ENCODE measurements around the gene PRUNE1. TPM values are rescaled to one million over a fixed set of nuclear protein-coding genes. Genes with fewer than 3 reads are reported as not detected.

PRUNE1 gene
- total RNA-seq, 4 donors from 2014 or later, result 16.5 to 24.2 (median 20.4) TPM

DNA sequence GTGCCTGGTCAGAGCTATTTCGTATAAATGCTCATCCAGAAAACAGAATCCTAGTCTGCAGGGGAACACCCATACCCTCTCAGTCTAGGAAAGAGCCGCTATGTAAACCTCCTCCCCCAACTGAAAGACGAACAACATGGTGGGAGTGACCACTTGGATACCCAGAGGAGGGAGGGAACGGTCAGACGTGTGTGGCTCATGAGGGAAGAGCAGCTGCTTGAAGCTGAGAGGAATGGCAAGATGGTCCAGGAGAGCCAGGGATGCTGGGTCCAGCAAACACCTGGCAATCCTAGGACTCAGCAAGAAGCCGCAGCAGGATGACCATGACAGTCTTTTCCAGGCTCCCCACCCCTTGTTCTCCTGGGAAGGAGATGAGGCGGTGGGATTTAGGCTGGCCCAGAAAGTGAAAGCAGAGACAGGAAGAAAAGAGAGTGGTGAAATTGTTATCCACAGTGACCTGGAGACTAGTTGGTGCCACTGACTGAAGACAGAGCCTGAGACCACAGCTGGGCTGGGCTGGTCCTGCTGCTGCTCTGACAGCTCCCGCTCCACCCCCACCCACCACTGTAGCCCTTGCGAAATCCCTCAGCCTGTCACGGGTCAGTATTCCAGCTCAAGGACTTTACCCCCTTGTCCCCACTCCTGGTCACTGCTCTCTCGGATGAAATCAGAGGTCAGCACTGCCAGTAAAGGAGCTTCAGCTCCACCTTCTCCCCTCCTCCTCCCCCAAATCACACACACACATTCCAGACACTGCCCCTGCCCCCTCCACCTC lies 37.3 kb upstream of the PRUNE1 start:
- H3K9me3 ChIP-seq, result no peaks in the 10 kb centered on the region
- TF ChIP-seq EP300 (IDR thresholded peaks at IDR 0.05), result no peak
- TF ChIP-seq POLR2A (IDR thresholded peaks at IDR 0.05), result no peak
- no peak for TF ChIP-seq POLR2AphosphoS5 (IDR thresholded peaks at IDR 0.05)
- TF ChIP-seq, protein P1, sequence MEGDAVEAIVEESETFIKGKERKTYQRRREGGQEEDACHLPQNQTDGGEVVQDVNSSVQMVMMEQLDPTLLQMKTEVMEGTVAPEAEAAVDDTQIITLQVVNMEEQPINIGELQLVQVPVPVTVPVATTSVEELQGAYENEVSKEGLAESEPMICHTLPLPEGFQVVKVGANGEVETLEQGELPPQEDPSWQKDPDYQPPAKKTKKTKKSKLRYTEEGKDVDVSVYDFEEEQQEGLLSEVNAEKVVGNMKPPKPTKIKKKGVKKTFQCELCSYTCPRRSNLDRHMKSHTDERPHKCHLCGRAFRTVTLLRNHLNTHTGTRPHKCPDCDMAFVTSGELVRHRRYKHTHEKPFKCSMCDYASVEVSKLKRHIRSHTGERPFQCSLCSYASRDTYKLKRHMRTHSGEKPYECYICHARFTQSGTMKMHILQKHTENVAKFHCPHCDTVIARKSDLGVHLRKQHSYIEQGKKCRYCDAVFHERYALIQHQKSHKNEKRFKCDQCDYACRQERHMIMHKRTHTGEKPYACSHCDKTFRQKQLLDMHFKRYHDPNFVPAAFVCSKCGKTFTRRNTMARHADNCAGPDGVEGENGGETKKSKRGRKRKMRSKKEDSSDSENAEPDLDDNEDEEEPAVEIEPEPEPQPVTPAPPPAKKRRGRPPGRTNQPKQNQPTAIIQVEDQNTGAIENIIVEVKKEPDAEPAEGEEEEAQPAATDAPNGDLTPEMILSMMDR (IDR thresholded peaks at IDR 0.05), result no peak
- peak; percentile 90 to 91 for DNase-seq (ENCODE audit: low spot score in 2 of 2)
- H3K27me3 ChIP-seq, result no peaks in the 10 kb centered on the region
- peak overlapping the region; percentile 71 for H3K27ac ChIP-seq
- peaks cover 45% of the 10 kb centered on the region for H3K4me1 ChIP-seq
- 58% methylated on average over 11 of the region's 11 CpGs for WGBS
- peak overlapping the region; percentile 69 for H3K4me3 ChIP-seq
- H3K36me3 ChIP-seq, result peaks cover 32% of the 10 kb centered on the region

- Histone ChIP-seq H3K27ac (peak overlapping the region; percentile 71), H3K4me1 (peaks cover 50% of the 10 kb centered on the region), H3K9me3 (no peaks in the 10 kb centered on the region), H3K27me3 (no peaks in the 10 kb centered on the region), H3K36me3 (peaks cover 24% of the 10 kb centered on the region), H3K4me3 (peak overlapping the region; percentile 69)
- no peak for DNase-seq (ENCODE audit: low spot score in 2 of 2)
- no peak for TF ChIP-seq POLR2A (IDR thresholded peaks at IDR 0.05)
- no peak for TF ChIP-seq EP300 (IDR thresholded peaks at IDR 0.05)
- TF ChIP-seq POLR2AphosphoS5 (IDR thresholded peaks at IDR 0.05), result no peak
- 80% methylated on average over 4 of the region's 6 CpGs for WGBS
Measured at GRCh38 chr1:150971583-150972416, 36.4 kb upstream of the PRUNE1 start.

DNA sequence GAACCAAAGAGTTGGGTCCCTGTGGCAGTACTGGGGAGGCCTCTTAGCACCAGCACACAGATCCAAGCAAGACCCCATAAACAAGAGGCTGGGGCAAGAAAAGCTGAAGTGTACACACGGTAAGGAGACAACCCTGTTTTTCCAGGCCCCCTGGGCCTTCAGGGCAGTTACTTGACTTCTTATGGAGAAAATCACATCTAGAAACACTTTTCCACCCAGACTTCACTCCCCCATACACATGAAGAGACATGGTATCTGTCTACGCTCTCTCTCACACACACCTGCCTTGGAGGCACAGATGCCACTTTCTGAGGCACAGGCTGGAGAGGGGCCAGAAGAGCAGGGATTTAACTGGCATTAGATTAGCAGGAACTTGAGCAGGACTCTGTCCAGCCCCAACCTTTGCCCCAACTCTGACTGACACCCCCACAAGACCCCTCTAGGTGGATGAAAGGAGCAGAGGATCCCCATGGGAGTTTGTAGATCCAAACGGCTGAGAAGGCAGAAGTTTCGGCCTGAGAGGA lies 35.8 kb upstream of the PRUNE1 start:
- TF ChIP-seq EP300 (IDR thresholded peaks at IDR 0.05), result no peak
- no peak for TF ChIP-seq POLR2AphosphoS5 (IDR thresholded peaks at IDR 0.05)
- no peak for TF ChIP-seq POLR2A (IDR thresholded peaks at IDR 0.05)
- TF ChIP-seq, protein P1 (IDR thresholded peaks at IDR 0.05), result no peak
- H3K27ac ChIP-seq, result peak overlapping the region; percentile 71
- DNase-seq (ENCODE audit: low spot score in 2 of 2), result no peak
- H3K36me3 ChIP-seq, result peaks cover 17% of the 10 kb centered on the region
- H3K9me3 ChIP-seq, result no peaks in the 10 kb centered on the region
- 56% methylated on average over 4 of the region's 4 CpGs for WGBS
- no peaks in the 10 kb centered on the region for H3K27me3 ChIP-seq
- H3K4me3 ChIP-seq, result peak overlapping the region; percentile 69
- H3K4me1 ChIP-seq, result peaks cover 57% of the 10 kb centered on the region

- no peaks in the 10 kb centered on the region for H3K27me3 ChIP-seq
- no peak for DNase-seq (ENCODE audit: low spot score in 2 of 2)
- H3K4me3 ChIP-seq, result peak overlapping the region; percentile 69
- peak overlapping the region; percentile 97 for H3K27ac ChIP-seq
- H3K36me3 ChIP-seq, result peaks cover 9% of the 10 kb centered on the region
- H3K9me3 ChIP-seq, result no peaks in the 10 kb centered on the region
- H3K4me1 ChIP-seq, result peaks cover 66% of the 10 kb centered on the region
- TF ChIP-seq POLR2AphosphoS5 (IDR thresholded peaks at IDR 0.05) (no peak), POLR2A (IDR thresholded peaks at IDR 0.05) (no peak), EP300 (IDR thresholded peaks at IDR 0.05) (no peak)
- TF ChIP-seq, protein P1 (IDR thresholded peaks at IDR 0.05), result no peak
- WGBS, result 30% methylated on average over 15 of the region's 15 CpGs
Measured at GRCh38 chr1:150973258-150973835, 34.9 kb upstream of the PRUNE1 start.

GRCh38 chr1:150973836-150974579 lies 34.2 kb upstream of the PRUNE1 start:
- Histone ChIP-seq H3K9me3 (no peaks in the 10 kb centered on the region), H3K27ac (peak overlapping the region; percentile 97), H3K36me3 (peaks cover 2% of the 10 kb centered on the region), H3K27me3 (no peaks in the 10 kb centered on the region), H3K4me1 (peaks cover 70% of the 10 kb centered on the region), H3K4me3 (peak overlapping the region; percentile 69)
- WGBS, result 2% methylated on average over 18 of the region's 67 CpGs
- DNase-seq (ENCODE audit: low spot score in 2 of 2), result peak in 1 of 2 donors; percentile 77
- TF ChIP-seq POLR2AphosphoS5 (IDR thresholded peaks at IDR 0.05) (no peak), EP300 (IDR thresholded peaks at IDR 0.05) (no peak), POLR2A (IDR thresholded peaks at IDR 0.05) (no peak)
- TF ChIP-seq, protein P1 (IDR thresholded peaks at IDR 0.05), result no peak
